ENCODE results near the gene KRIT1.

KRIT1 gene

DNA sequence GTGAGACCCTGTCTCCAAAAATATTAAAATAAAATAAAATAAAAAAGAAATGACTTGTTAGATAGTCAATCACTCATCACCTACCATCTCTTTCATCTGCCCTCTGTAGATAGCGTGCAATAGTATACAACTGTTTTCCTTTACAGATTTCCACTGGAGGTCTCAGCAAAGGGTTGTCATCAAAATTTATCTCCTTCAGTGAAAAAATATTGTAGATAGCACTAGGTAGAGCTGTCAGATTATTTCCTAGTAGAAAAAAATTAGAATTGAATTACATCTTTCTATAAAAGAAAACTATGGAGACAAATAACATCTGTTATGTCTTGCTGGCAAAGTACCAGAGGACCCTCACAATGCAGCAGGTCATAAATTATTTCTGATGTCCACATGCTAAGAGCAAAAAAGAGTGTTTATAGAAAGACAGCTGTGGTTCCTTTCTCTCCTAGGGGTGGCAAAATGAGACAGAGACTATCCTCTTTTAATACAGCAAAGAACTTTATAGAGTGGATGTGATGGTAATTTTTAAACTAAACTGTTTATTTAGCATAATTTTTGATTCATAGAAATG lies 95.2 kb downstream of the KRIT1 start:
- Histone ChIP-seq H3K27me3 (ENCODE audit: control insufficient read depth, insufficient read depth, low read length) (no peaks in the 10 kb centered on the region), H3K9me3 (ENCODE audit: control insufficient read depth, insufficient read depth, low read depth, low read length) (no peaks in the 10 kb centered on the region), H3K36me3 (ENCODE audit: control insufficient read depth, insufficient read depth, low read length) (no peaks in the 10 kb centered on the region), H3K4me1 (ENCODE audit: control insufficient read depth, insufficient read depth, low read length) (no peaks in the 10 kb centered on the region), H3K9ac (ENCODE audit: low read length) (no peak overlapping the region), H3K4me3 (ENCODE audit: low read depth, low read length) (no peak overlapping the region), H3K27ac (ENCODE audit: low read depth, low read length) (no peak overlapping the region)

DNA sequence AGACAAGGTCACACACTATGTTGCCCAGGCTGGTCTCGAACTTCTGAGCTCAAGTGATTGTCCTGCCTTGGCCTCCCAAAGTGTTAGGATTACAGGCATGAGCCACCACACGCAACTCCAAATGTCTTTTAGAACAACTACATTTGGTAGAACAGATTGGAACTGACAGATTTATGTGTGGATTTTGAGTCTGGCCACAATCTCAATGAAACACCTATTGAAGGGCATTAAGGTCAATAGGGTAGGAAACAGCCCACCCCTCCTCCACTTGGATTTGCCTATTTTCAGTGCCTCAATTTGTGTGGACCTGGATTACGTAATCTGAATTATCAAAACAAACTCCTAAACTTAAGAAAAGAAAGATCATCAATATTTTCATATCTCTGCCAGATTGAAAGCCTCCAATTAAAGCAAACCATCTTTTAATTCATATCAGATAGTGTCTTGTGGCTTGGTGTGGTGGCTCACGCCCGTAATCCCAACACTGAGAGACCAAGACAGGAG lies 95.9 kb downstream of the KRIT1 start:
- Histone ChIP-seq H3K9me3 (ENCODE audit: control insufficient read depth, insufficient read depth, low read depth, low read length) (no peaks in the 10 kb centered on the region), H3K4me1 (ENCODE audit: control insufficient read depth, insufficient read depth, low read length) (no peaks in the 10 kb centered on the region), H3K9ac (ENCODE audit: low read length) (no peak overlapping the region), H3K4me3 (ENCODE audit: low read depth, low read length) (no peak overlapping the region), H3K27ac (ENCODE audit: low read depth, low read length) (no peak overlapping the region), H3K36me3 (ENCODE audit: control insufficient read depth, insufficient read depth, low read length) (no peaks in the 10 kb centered on the region), H3K27me3 (ENCODE audit: control insufficient read depth, insufficient read depth, low read length) (no peaks in the 10 kb centered on the region)

Data from HUES6 (cell line).